Camera-type eye (tissue), 1 donor: Measurements from ENCODE around the gene RNF7. TPM values are rescaled to one million over a fixed set of nuclear protein-coding genes. Genes with fewer than 3 reads are reported as not detected.

Source experiments
- total RNA-seq: library from RNA; depleted of rRNA; stranded (reverse); fragments of >200 nt; gene quantifications from one replicate; pipeline ENCODE4 v1.2.3, GENCODE V29; 2014

RNF7 gene
- 50.4 TPM for total RNA-seq

DNA sequence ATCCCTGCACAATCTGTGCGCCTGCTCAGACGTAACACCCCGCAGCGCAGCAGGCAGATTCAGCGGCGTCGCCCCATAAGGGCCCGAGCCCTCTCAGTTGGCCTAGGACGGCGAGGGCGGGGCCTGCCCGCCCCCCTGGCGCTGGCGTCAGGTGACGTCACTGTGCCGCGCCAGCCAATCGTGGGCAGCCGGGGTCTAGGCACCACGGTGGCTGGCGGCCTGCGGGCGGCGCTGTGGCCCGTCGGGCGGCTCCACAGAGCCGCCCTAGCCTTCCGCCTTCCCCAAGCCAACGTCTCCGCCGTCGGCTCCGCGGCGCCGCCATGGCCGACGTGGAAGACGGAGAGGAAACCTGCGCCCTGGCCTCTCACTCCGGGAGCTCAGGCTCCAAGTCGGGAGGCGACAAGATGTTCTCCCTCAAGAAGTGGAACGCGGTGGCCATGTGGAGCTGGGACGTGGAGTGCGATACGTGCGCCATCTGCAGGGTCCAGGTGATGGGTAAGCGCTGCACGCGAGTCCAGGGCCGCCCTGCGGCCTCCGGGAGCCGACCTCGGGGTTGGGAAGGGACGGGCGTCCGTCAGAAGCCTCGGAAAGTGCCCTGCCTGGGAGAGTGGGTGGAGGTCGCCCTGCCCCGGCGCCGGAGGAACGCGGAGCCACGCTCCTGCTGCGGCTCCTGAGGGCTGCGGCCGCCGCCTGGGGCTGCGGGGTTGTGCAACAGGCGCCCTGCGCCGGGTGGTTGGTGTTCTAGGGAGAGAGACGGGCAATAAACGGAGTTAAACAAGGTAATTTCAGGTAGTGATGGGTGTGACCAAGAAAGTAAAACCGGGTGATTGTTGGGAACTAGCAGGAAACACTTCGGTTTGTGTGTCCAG is at the start of gene RNF7:
RNF7 (plus strand) TSS at position 277 of the 869 bp plus-strand sequence; CDS start at position 321, 44 bp downstream.

DNA sequence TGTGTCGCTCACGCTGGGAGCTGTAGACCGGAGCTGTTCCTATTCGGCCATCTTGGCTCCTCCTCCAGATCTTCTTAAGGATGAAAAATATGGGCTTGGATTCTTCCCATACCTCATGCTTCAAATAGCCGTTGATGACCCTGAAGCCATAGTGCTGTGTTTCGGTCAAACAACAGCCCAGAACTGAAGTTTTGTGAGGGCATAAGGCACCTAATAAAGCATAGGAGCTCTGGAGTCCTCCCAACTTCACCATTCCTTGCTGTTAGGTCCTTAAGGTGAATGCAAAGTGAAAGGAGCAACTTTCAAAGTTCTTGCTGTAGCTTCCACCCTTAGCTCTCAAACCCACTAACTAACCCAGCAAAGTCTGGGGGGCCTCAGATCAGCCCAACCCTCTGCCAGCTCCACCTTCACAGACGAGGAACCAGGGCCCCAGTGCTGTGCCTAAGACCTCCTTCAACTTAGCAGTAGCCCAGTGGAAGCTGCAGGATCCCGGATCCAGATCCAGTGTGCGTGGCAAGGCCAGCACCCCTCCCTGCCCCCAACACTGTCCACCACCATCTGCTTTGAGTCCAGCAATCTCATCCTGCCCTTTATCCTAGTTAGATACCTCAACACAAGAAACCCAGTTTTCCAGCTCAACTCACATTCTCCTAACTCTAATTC is 25.1 kb downstream of the RNF7 start, which contains the start of gene GRK7:
GRK7 (plus strand) TSS at position 321 of the 663 bp plus-strand sequence. CDS start 14,877 bp downstream, outside the sequence.

Other genes starting within 250 kb of the RNF7 start
- 1.3 TPM for gene GRK7, start 25.1 kb downstream of the RNF7 start, total RNA-seq
- 47.9 TPM for gene ATP1B3, start 138.3 kb downstream of the RNF7 start, total RNA-seq